ENCODE data around the gene GGA3. TPM values are rescaled to one million over a fixed set of nuclear protein-coding genes. Genes with fewer than 3 reads are reported as not detected.
"Not testable (repeated sequence)": the region's sequence is repeated elsewhere in the genome, so short reads cannot be mapped to it uniquely, and the experiment has no call there.

GGA3 gene
- total RNA-seq, 1 donor from 2014 or later = 94.3 TPM

- Mint-ChIP-seq H3K4me1 (ENCODE audit: low read depth) (peaks cover 5% of the 10 kb centered on the region), H3K27me3 (ENCODE audit: insufficient read depth) (no peaks in the 10 kb centered on the region), H3K4me3 (no peak overlapping the region), H3K36me3 (ENCODE audit: low read depth) (peaks cover 42% of the 10 kb centered on the region), H3K27ac (no peak overlapping the region), H3K9me3 (no peaks in the 10 kb centered on the region)
- DNase-seq (ENCODE audit: low spot score) = no peak
- intact Hi-C loops (cut with micrococcal nuclease) = no loop called here
These were observed 43.3 kb downstream of the GGA3 start for GRCh38 chr17:75218131-75218530.

GRCh38 chr17:75209061-75209460 is 52.3 kb downstream of the GGA3 start:
- no peak for DNase-seq (ENCODE audit: low spot score)
- Mint-ChIP-seq H3K4me3 (no peak overlapping the region), H3K36me3 (ENCODE audit: low read depth) (peaks cover 24% of the 10 kb centered on the region), H3K27me3 (ENCODE audit: insufficient read depth) (no peaks in the 10 kb centered on the region), H3K9me3 (no peaks in the 10 kb centered on the region), H3K27ac (no peak overlapping the region), H3K4me1 (ENCODE audit: low read depth) (peaks cover 17% of the 10 kb centered on the region)
- intact Hi-C loops (cut with micrococcal nuclease) = loop anchor here (5.0 kb wide), 1 partner anchor 162 kb away; the partner anchor contains the start of genes ATP5PD and KCTD2

DNA sequence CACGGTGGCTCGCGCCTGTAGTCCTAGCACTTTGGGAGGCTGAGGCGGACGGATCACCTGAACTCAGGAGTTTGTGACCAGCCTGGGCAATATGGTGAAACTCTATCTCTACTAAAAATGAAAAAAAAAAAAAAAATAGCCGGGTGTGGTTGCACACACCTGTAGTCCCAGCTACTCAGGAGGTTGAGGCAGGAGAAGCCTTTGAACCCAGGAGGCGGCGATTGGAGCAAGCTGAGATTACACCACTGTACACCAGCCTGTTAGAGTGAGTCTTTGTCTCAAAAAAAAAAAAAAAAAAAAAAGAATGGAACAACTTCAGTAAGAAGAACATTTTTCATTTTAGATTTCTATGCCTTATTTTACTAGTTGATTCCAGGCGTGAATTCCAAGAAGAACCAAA is 53.2 kb downstream of the GGA3 start:
- peaks cover 18% of the 10 kb centered on the region for H3K4me1 Mint-ChIP-seq (ENCODE audit: low read depth)
- no peaks in the 10 kb centered on the region for H3K27me3 Mint-ChIP-seq (ENCODE audit: insufficient read depth)
- peaks cover 22% of the 10 kb centered on the region for H3K36me3 Mint-ChIP-seq (ENCODE audit: low read depth)
- no peaks in the 10 kb centered on the region for H3K9me3 Mint-ChIP-seq
- no peak overlapping the region for H3K27ac Mint-ChIP-seq
- intact Hi-C loops (cut with micrococcal nuclease) = loop anchor here (5.0 kb wide), 1 partner anchor 161 kb away; the partner anchor contains the start of genes ATP5PD and KCTD2
- DNase-seq (ENCODE audit: low spot score) = no peak
- peak overlapping the region; percentile 37 for H3K4me3 Mint-ChIP-seq

DNA sequence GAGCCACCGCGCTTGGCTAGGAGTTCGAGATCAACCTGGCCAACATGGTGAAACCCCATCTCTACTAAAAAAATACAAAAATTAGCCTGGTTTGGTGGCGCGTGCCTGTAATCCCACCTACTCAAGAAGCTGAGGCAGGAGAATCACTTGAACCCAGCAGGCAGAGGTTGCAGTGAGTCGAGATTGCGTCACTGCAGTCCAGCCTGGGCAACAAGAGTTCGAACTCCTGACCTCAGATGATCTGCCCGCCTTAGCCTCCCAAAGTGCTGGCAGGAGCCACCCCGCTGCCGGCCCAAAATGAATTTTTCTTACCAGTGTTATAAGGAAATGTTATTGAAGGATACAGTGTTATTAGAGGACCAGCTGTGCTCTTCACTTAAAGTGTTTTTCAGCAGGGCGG is 53.6 kb downstream of the GGA3 start:
- H3K9me3 Mint-ChIP-seq = no peaks in the 10 kb centered on the region
- peaks cover 18% of the 10 kb centered on the region for H3K4me1 Mint-ChIP-seq (ENCODE audit: low read depth)
- no peak overlapping the region for H3K27ac Mint-ChIP-seq
- no peaks in the 10 kb centered on the region for H3K27me3 Mint-ChIP-seq (ENCODE audit: insufficient read depth)
- DNase-seq (ENCODE audit: low spot score) = no peak
- intact Hi-C loops (cut with micrococcal nuclease) = loop anchor here (5.0 kb wide), 1 partner anchor 160 kb away; the partner anchor contains the start of genes ATP5PD and KCTD2
- peak overlapping the region; percentile 98 for H3K4me3 Mint-ChIP-seq
- peaks cover 22% of the 10 kb centered on the region for H3K36me3 Mint-ChIP-seq (ENCODE audit: low read depth)

GRCh38 chr17:75207050-75207407 is 54.4 kb downstream of the GGA3 start:
- peak overlapping the region; percentile 98 for H3K4me3 Mint-ChIP-seq
- H3K9me3 Mint-ChIP-seq; H3K27me3 Mint-ChIP-seq (ENCODE audit: insufficient read depth); DNase-seq (ENCODE audit: low spot score): not testable (repeated sequence)
- H3K27ac Mint-ChIP-seq = peak overlapping the region; percentile 44
- intact Hi-C loops (cut with micrococcal nuclease) = loop anchor here (5.0 kb wide), 1 partner anchor 160 kb away; the partner anchor contains the start of genes ATP5PD and KCTD2
- peaks cover 20% of the 10 kb centered on the region for H3K36me3 Mint-ChIP-seq (ENCODE audit: low read depth)
- H3K4me1 Mint-ChIP-seq (ENCODE audit: low read depth) = peaks cover 18% of the 10 kb centered on the region

DNA sequence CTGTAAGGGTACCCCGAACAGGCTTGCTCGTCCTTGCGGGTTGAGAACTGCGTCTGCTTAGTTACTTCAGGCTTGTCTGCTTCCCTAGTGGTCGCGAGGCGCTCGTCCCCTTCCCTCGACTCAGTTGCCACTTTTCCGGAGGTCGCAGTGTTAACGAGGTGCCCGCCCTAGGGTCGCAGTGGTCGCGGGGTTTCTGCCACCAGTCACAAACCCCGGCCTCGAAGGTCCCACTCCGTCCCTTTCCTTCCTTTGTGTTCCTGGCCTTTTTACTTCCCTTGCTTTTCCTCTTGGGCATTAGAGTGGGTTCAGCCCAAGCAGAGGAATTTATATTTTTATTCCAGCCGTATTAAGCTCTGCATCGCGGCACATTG is 55.6 kb downstream of the GGA3 start:
- no peak for DNase-seq (ENCODE audit: low spot score)
- Mint-ChIP-seq H3K36me3 (ENCODE audit: low read depth) (peaks cover 16% of the 10 kb centered on the region), H3K4me3 (peak overlapping the region; percentile 98), H3K9me3 (no peaks in the 10 kb centered on the region), H3K27ac (peak overlapping the region; percentile 99), H3K4me1 (ENCODE audit: low read depth) (peaks cover 23% of the 10 kb centered on the region), H3K27me3 (ENCODE audit: insufficient read depth) (no peaks in the 10 kb centered on the region)
- intact Hi-C loops (cut with micrococcal nuclease) = loop anchor here (1.0 to 5.0 kb wide), 9 partner anchors 16 to 218 kb away; partner anchors contain the start of genes ARMC7, ATP5PD, CDR2L and GGA3

DNA sequence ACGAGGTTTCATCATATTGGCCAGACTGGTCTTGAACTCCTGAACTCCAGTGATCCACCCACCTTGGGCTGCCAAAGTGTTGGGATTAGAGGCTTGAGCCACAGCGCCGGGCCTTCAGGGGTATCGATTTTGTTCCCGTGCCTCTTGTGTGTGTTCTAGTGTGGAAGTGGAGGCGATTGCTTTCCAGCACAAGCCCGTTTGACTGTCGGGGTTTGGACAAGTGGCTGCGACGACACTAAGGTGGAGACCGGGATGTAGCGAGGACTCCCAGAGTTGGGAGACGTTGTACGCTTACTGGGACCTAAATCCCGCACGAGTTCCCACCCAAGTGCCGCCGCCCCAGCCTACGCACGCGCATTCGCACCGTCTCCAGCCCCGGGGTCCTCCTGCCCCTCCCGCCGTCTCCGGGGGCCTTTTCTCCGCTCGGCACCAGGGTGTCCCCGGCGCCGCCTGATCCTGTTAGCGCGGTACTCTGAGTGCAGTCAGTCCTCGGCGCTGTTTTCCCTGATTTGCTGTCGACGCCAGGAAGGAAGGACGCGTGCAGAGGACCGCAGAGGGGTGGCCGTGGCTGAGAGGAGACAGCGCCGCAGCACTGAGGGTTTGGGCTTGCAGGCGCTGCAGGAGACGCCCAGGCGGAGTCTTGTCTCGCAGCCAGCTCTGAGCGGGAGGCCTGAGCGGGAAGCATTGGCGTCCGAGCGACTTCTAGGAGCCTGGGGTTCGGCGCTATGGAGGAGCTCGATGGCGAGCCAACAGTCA is 56.2 kb downstream of the GGA3 start, which contains the start of gene NUP85:
TSS of gene NUP85 (plus strand) at position 643 of the 756 bp plus-strand sequence. CDS start at position 726, 83 bp downstream.
- Mint-ChIP-seq H3K27ac (peak within 1 kb of the TSS; percentile 99), H3K4me3 (peak within 1 kb of the TSS; percentile 98), H3K27me3 (ENCODE audit: insufficient read depth) (no peaks in the 10 kb centered on the region), H3K36me3 (ENCODE audit: low read depth) (peaks cover 13% of the 10 kb centered on the region), H3K4me1 (ENCODE audit: low read depth) (peaks cover 23% of the 10 kb centered on the region), H3K9me3 (no peaks in the 10 kb centered on the region)
- intact Hi-C loops (cut with micrococcal nuclease) = loop anchor here (1.0 to 5.0 kb wide), 9 partner anchors 16 to 218 kb away; partner anchors contain the start of genes ARMC7, ATP5PD, CDR2L and GGA3
- DNase-seq (ENCODE audit: low spot score) = peak; percentile 89

GRCh38 chr17:75199886-75200618 is 61.4 kb downstream of the GGA3 start:
- Mint-ChIP-seq H3K27ac (no peak overlapping the region), H3K36me3 (ENCODE audit: low read depth) (no peaks in the 10 kb centered on the region), H3K9me3 (no peaks in the 10 kb centered on the region), H3K4me1 (ENCODE audit: low read depth) (peaks cover 11% of the 10 kb centered on the region), H3K27me3 (ENCODE audit: insufficient read depth) (no peaks in the 10 kb centered on the region), H3K4me3 (no peak overlapping the region)
- no peak for DNase-seq (ENCODE audit: low spot score)
- intact Hi-C loops (cut with micrococcal nuclease) = loop anchor here (5.0 kb wide), 1 partner anchor 68 kb away; the partner anchor contains the start of gene NT5C

GRCh38 chr17:75194879-75195278 is 66.5 kb downstream of the GGA3 start:
- Mint-ChIP-seq H3K4me1 (ENCODE audit: low read depth) (no peaks in the 10 kb centered on the region), H3K27ac (no peak overlapping the region), H3K4me3 (no peak overlapping the region), H3K27me3 (ENCODE audit: insufficient read depth) (no peaks in the 10 kb centered on the region), H3K36me3 (ENCODE audit: low read depth) (no peaks in the 10 kb centered on the region), H3K9me3 (no peaks in the 10 kb centered on the region)
- intact Hi-C loops (cut with micrococcal nuclease) = no loop called here
- DNase-seq (ENCODE audit: low spot score) = no peak

GRCh38 chr17:75191584-75191983 is 69.8 kb downstream of the GGA3 start:
- no peaks in the 10 kb centered on the region for H3K36me3 Mint-ChIP-seq (ENCODE audit: low read depth)
- intact Hi-C loops (cut with micrococcal nuclease) = no loop called here
- no peak for DNase-seq (ENCODE audit: low spot score)

DNA sequence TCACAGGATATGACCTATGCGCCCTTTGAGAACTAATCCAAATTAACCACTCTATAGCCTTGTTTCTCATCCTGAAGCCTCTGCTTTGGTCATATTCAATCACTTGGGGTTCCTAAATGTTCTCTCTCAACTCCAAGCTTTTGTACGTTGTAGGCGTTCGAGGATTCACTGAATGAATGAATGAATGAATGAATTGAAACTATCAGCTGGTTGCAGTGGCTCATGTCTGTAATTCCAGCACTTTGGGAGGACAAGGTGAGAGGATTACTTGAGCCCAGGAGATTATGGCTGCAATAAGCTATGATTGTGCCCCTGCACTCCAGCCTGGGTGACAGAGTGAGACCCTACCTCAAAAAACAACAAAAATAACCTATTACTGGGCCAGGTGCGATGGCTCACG is 72.8 kb downstream of the GGA3 start:
- intact Hi-C loops (cut with micrococcal nuclease) = loop anchor here (1.0 to 10.0 kb wide), 4 partner anchors 7 to 216 kb away; partner anchors contain the start of genes GRB2 and NUP85
- Mint-ChIP-seq H3K9me3 (no peaks in the 10 kb centered on the region), H3K36me3 (ENCODE audit: low read depth) (peaks cover 3% of the 10 kb centered on the region), H3K27me3 (ENCODE audit: insufficient read depth) (no peaks in the 10 kb centered on the region), H3K27ac (no peak overlapping the region), H3K4me1 (ENCODE audit: low read depth) (peaks cover 19% of the 10 kb centered on the region), H3K4me3 (no peak overlapping the region)
- DNase-seq (ENCODE audit: low spot score) = no peak

More at GRCh38 chr17:75191584-75191983, 69.8 kb downstream of the GGA3 start:
- Mint-ChIP-seq H3K4me1 (ENCODE audit: low read depth) (peaks cover 8% of the 10 kb centered on the region), H3K27me3 (ENCODE audit: insufficient read depth) (no peaks in the 10 kb centered on the region), H3K9me3 (no peaks in the 10 kb centered on the region), H3K4me3 (no peak overlapping the region), H3K27ac (no peak overlapping the region)

All from activated T-helper 1 cell treated with anti-CD3 and anti-CD28 coated beads, Interleukin-12 subunit alpha, Interleukin-12 subunit beta, Interleukin-2, Interleukin-4 antibody, amounts not matched to agents 30 ng/mL and 10 ng/mL and 1 ng/mL, durations not matched to agents 14 hours and 24 hours and 36 hours (primary cell).